ENCODE measurements around the gene HSDL1.

DNA sequence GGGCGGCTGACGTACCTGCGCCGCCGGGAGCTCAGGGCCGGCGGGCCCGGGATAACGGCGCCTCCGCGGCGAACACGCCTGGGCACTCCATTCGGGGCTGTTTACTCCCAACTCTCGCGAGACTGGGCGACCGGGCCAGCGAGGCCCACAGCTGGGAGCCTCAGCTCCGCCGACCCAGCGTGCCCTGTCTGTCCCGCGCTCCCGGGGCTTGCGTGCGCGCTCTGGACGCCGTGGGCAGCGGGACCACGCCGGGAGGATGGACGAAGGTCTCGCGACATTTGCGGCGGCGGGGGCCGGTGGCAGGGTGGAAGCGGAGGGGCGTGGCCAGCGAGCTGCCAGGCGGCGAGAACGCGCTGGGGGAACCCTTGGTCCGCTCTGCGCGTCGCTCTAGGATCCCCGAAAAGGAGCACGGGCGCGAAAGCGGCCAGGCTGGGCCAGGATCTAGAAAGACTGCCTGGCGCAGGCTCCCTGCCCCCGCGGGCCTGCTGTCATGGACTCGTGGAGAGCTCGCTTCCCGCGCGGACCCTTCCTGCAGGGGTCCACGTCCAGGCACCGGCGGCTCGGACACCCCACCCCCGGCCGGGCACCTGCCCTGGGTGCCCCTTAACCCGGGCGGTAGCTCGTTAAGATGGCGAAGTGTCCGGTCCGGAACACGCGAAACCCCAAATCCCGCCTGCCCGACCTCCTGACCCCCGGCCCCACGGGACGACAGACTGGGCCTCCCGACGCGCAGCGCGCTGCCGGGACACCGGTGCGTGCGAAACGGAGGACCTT is 28.1 kb downstream of the HSDL1 start, which contains the start of gene MBTPS1:
- no peak for TF ChIP-seq EZH2 (IDR thresholded peaks at IDR 0.05; ENCODE audit: borderline replicate concordance, insufficient read depth, low read depth, low read length, poor library complexity, severe bottlenecking)
- TF ChIP-seq, protein P1, sequence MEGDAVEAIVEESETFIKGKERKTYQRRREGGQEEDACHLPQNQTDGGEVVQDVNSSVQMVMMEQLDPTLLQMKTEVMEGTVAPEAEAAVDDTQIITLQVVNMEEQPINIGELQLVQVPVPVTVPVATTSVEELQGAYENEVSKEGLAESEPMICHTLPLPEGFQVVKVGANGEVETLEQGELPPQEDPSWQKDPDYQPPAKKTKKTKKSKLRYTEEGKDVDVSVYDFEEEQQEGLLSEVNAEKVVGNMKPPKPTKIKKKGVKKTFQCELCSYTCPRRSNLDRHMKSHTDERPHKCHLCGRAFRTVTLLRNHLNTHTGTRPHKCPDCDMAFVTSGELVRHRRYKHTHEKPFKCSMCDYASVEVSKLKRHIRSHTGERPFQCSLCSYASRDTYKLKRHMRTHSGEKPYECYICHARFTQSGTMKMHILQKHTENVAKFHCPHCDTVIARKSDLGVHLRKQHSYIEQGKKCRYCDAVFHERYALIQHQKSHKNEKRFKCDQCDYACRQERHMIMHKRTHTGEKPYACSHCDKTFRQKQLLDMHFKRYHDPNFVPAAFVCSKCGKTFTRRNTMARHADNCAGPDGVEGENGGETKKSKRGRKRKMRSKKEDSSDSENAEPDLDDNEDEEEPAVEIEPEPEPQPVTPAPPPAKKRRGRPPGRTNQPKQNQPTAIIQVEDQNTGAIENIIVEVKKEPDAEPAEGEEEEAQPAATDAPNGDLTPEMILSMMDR (IDR thresholded peaks at IDR 0.05): peak; percentile 14

Measured in B cell (primary cell).